Muscle layer of colon (tissue), 2 donors: ENCODE data around the gene SLC6A17.

Source experiments
- H3K27ac ChIP-seq: one replicate; pipeline ENCODE4 v1.7.0; 2013; ENCODE audit warnings: low read depth, mild to moderate bottlenecking, low read length, moderate library complexity
- H3K27me3 ChIP-seq, 2 donors: one replicate each; pipeline ENCODE4 v1.7.0; 2013; ENCODE audit warnings: low read length in 2 of 2, mild to moderate bottlenecking in 2 of 2; ENCODE audit not compliant: insufficient read depth in 2 of 2, control insufficient read depth in 1 of 2
- H3K36me3 ChIP-seq: one replicate; pipeline ENCODE4 v1.7.0; 2013; ENCODE audit warnings: mild to moderate bottlenecking, low read length; ENCODE audit not compliant: insufficient read depth
- H3K4me1 ChIP-seq: one replicate; pipeline ENCODE4 v1.7.0; 2013; ENCODE audit warnings: mild to moderate bottlenecking, low read length; ENCODE audit not compliant: insufficient read depth
- H3K4me3 ChIP-seq, 2 donors: one replicate each; pipeline ENCODE4 v1.7.0; 2013; ENCODE audit warnings: low read length in 2 of 2, low read depth in 1 of 2, mild to moderate bottlenecking in 1 of 2, moderate library complexity in 1 of 2
- H3K9ac ChIP-seq: one replicate; pipeline ENCODE4 v1.7.0; 2013; ENCODE audit warnings: low read length
- H3K9me3 ChIP-seq: one replicate; pipeline ENCODE4 v1.7.0; 2013; ENCODE audit warnings: mild to moderate bottlenecking, low read length
- donor health status: abdominal sarcoma.
- donor health status: Adenocarcinoma of cecum.

The SLC6A17 gene

DNA sequence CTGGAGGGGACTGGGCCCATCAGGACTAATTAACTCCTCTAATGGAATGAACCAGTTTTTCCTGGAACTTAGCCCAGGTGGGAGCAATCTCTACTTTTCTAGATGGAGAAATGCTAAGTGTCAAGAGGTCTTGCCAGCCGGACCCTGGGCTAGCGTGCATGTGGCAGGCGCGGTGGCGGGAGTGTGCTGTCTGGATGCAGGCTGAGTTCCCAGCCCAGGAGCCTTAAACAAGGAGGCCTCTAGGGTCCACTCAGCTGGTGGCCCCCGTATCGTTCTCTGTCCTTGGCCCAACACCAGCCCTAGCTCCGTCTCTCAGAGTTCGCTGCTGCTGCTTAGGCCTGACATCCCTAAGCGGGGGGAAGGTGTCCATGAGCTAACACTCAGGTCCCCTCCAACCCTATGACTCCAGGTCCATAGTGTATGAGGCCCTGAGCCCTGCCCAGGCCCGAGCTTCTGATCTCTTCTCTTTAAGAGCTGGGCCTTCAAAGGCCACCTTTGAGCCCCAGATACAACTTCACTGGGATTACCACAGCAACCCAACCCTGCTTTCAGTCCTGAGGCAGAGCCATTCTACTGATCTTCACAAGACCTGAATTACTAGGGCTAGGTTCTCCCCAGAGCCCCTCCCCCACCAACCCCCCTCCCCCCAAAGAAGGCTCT, 56.1 kb downstream of the SLC6A17 start:
- Histone ChIP-seq H3K4me1 (no peaks in the 10 kb centered on the region), H3K27me3 (peaks cover 0 to 6% of the 10 kb centered on the region in 2 donors), H3K36me3 (no peaks in the 10 kb centered on the region), H3K9ac (no peak overlapping the region), H3K9me3 (no peaks in the 10 kb centered on the region), H3K4me3 (no peak overlapping the region), H3K27ac (no peak overlapping the region)

DNA sequence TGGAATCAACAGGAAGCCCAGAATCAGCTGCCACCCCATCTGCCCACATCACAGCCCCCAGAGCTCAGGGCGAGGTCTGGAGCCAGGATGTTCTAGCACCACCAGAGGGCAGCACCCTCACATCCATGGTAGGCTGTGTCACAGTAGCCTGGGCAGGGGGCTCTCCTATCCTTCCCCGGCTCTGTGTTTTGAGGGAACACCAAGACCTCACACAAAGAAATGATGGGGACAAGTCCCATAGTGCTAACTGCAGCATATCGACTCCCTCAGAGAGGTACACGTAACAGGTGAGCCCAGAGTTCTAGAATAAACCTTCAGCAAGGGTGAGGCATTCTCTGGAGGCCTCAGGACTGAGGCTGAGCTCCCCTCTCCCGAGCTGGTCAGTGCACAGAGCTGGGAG, 57.5 kb downstream of the SLC6A17 start:
- Histone ChIP-seq H3K9ac (no peak overlapping the region), H3K36me3 (no peaks in the 10 kb centered on the region), H3K27ac (no peak overlapping the region), H3K4me3 (no peak overlapping the region), H3K9me3 (no peaks in the 10 kb centered on the region), H3K4me1 (no peaks in the 10 kb centered on the region), H3K27me3 (peaks cover 0 to 16% of the 10 kb centered on the region in 2 donors)

DNA sequence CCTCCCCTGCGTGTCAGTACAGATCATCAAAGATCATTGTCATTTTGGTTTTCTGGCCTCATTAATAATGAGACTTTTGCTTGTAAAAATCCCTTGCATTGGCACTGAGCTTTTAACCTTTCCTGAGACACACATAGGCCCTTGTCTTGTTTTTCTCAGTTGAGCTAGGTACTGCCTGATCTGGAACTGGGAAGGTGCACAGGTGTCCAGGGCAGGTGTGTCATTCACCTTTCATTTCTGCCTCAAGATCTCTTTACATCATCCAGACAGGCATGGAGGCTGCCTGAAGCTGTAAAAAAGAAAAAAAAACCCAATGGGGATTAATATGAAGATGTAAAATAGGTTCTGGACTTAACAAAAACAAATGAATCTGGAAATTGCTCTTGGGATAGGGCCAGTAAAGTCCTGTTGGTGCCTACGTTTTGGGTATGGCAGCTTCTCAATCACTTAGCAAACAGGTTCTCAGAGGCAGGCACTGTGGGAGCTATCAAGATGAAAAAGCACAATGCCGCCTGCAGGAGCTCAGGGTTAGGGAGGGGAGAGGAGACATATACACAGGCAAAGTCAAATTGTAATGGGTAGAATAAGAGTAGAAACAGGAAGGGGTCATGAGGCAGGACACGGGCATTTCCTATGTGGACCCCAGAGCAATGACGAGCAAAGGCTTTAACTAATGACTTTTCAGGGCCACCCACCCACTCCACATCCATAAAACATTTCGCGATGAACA, 58.8 kb downstream of the SLC6A17 start:
- no peak overlapping the region for H3K27ac ChIP-seq
- no peaks in the 10 kb centered on the region for H3K4me1 ChIP-seq

DNA sequence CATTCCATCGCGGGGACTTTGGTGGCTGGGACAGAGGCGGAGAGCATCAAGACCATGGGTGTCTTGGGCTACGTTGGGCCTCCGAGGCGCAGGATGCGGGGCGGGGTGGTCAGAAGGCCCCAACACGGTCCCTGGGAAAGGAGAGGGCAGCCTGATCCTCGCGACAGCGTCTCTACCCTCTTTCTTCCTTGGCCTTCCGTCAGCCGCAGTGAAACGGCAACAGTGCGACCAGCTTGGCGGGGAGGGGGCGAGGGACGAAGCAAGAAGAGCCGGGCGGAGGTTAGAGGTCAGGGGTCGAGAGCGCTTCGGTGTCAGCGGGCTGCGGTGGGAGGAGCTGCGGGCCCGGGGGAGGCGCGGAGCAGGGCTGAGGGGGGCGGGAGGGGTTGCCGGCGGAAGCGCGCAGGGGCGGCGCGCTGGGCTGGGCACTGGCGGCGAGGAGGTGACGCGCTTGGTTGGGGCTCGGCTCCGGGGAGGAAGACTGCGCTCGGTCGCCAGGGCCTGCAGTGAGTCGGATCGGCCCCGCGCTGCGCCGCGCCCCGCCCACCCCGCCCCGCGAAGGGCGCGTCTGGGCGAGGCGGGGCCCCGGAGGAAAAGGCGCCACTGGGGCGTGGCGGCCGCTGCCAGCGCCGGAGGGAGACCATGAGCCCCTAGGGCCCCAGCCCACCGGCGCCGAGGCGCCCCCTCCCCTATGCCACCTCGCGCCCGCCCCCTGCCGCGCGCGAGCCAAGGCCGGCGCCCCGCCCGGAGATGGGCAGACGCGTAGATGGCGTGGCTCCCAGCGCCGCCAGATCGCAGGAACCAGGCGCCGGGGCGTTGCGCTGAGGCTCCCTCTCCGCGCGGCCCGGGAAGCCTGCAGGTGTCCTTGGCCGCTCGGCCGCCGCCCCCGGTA, 59.7 kb downstream of the SLC6A17 start, which contains the start of gene KCNC4:
TSS of gene KCNC4 (plus strand) at position 600 of the 889 bp plus-strand sequence. CDS start 1,186 bp downstream, outside the sequence.
- Histone ChIP-seq H3K9ac (no peak within 1 kb of the TSS), H3K4me1 (no peaks in the 10 kb centered on the region), H3K27me3 (peaks cover 0 to 16% of the 10 kb centered on the region in 2 donors), H3K27ac (no peak within 1 kb of the TSS), H3K9me3 (no peaks in the 10 kb centered on the region), H3K4me3 (peak within 1 kb of the TSS; percentile 64 to 72), H3K36me3 (no peaks in the 10 kb centered on the region)

More for the DNA sequence above, 58.8 kb downstream of the SLC6A17 start:
- peaks cover 0 to 16% of the 10 kb centered on the region in 2 donors for H3K27me3 ChIP-seq
- no peaks in the 10 kb centered on the region for H3K36me3 ChIP-seq
- no peaks in the 10 kb centered on the region for H3K9me3 ChIP-seq
- peak overlapping the region; percentile 64 to 72 for H3K4me3 ChIP-seq
- no peak overlapping the region for H3K9ac ChIP-seq

DNA sequence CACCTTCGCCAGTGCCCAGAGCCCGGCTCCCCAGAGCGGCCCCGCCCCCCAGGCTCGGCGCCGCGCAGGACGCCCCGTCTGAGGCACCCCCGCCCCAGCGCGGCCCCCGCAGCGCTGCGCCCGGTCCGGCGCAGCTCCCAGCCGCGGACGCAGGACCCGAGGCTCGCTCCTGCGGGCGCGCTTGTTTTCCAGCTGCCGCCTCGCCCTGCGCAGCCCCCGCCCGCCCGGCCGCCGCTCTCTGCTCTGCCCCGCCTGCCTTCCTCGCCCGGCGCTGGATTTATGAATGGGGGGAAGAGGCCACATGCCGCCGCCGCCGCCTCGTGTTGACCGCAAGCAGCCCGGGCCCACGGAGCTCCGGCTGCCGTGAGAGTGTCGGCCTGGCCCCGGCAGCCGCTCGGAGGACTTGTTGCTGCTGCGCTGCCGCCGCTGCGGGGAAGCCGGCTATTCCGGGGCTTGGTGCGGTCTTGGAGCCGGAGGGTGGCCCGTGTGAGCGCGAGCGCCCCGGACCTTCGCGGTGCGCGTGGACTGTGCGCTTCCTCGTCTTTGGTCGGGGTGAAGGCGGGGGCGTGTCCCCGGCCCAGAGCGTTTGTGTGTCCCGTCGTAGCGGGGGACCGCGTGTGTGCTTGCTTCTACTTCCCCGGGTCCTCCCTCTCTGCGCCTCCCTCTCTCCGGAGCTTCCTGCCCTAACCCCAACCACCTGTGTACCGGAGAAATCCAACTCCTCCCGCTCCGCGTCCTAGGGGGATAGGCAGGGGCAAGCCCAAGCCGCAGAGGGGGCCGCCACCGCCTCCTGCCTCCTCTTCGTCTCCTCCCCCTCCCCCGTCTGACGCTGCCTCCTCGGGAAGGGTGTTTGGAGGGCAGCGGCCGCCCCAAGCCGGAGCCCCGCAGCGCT, 60.6 kb downstream of the SLC6A17 start:
- H3K4me3 ChIP-seq, result peak overlapping the region; percentile 53 to 72
- no peaks in the 10 kb centered on the region for H3K4me1 ChIP-seq
- no peaks in the 10 kb centered on the region for H3K36me3 ChIP-seq
- H3K27me3 ChIP-seq, result peaks cover 0 to 16% of the 10 kb centered on the region in 2 donors
- H3K27ac ChIP-seq, result no peak overlapping the region
- no peak overlapping the region for H3K9ac ChIP-seq
- no peaks in the 10 kb centered on the region for H3K9me3 ChIP-seq

DNA sequence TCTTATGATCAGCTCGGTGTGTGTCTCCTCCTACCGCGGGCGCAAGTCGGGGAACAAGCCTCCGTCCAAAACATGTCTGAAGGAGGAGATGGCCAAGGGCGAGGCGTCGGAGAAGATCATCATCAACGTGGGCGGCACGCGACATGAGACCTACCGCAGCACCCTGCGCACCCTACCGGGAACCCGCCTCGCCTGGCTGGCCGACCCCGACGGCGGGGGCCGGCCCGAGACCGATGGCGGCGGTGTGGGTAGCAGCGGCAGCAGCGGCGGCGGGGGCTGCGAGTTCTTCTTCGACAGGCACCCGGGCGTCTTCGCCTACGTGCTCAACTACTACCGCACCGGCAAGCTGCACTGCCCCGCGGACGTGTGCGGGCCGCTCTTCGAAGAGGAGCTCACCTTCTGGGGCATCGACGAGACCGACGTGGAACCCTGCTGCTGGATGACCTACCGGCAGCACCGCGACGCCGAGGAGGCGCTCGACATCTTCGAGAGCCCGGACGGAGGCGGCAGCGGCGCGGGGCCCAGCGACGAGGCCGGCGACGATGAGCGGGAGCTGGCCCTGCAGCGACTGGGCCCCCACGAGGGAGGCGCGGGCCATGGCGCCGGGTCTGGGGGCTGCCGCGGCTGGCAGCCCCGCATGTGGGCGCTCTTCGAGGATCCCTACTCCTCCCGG, 61.3 kb downstream of the SLC6A17 start:
- Histone ChIP-seq H3K36me3 (no peaks in the 10 kb centered on the region), H3K27me3 (peaks cover 0 to 16% of the 10 kb centered on the region in 2 donors), H3K4me1 (no peaks in the 10 kb centered on the region), H3K9me3 (no peaks in the 10 kb centered on the region), H3K27ac (no peak overlapping the region), H3K4me3 (peak overlapping the region; percentile 53 to 72), H3K9ac (no peak overlapping the region)

DNA sequence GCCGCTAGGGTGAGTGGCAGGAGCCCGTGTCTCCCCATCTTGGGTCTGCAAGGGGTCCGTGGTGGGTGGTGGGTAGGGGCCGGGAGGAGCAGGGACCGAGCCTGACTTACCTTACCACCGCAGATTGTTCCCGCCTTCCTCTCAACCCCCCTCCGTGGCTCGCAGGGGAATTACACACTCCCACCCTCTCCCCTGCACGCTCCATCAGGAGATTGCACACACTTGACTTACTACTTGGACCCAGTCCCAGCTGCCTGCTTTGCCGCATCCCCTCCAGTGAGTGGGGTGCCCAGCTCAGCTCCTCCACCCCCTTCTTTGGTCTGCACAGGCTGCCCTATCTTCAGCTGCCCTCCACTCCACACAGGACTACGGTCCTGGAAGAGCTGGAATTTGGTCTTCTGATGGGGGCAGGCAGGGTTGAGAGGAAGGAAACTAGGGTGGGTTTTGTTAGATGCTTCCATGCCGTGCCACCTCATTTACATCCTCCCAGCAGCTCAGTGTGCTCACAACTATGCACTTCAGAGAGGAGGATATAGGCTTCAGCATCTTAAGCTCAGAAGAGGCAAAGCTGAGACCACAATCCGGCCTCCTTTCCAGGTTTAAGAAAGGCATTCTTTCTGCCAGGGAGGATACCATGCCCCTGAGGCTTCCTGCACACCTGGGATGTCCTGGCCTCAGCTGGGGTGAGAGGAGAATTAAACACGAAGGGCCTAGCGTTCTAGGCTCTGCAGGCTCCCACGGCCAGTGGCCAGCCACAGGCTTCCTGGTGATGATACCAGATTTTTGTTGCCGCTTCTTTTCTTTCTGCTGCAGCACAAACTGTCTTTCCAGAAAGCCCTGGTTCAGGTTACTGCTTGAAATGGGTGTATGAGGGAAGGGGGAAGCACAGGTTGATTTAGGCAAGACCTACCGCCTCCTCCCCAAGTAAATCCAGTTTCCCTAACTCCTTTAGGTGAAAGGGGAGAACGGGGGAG, 62.2 kb downstream of the SLC6A17 start:
- Histone ChIP-seq H3K27ac (no peak overlapping the region), H3K4me3 (no peak overlapping the region), H3K27me3 (peaks cover 0 to 16% of the 10 kb centered on the region in 2 donors), H3K36me3 (no peaks in the 10 kb centered on the region), H3K9ac (no peak overlapping the region), H3K4me1 (no peaks in the 10 kb centered on the region), H3K9me3 (no peaks in the 10 kb centered on the region)

DNA sequence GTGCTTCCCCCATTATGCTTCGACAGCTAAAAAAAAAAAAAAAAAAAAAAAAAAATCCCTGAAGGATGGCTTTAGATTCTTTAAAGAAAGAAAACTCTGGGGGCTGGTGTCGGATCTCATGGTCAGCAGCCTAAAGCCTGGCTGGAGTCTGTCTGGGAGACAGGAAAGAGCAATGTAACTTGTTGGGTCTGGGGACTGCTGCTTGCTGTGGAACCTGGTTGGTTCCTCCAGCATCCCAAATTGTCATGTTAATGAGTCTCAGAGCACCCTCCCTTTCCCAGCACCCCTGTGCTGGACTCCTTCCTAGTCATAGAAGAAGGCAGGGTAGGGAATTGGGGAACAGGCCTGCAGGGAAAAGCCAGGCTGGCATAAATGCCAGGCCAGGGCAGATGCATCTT, 62.8 kb downstream of the SLC6A17 start:
- no peak overlapping the region for H3K9ac ChIP-seq
- H3K4me1 ChIP-seq, result no peaks in the 10 kb centered on the region
- H3K4me3 ChIP-seq, result no peak overlapping the region
- H3K27me3 ChIP-seq, result peaks cover 0 to 16% of the 10 kb centered on the region in 2 donors
- no peaks in the 10 kb centered on the region for H3K9me3 ChIP-seq
- no peaks in the 10 kb centered on the region for H3K36me3 ChIP-seq
- H3K27ac ChIP-seq, result no peak overlapping the region

DNA sequence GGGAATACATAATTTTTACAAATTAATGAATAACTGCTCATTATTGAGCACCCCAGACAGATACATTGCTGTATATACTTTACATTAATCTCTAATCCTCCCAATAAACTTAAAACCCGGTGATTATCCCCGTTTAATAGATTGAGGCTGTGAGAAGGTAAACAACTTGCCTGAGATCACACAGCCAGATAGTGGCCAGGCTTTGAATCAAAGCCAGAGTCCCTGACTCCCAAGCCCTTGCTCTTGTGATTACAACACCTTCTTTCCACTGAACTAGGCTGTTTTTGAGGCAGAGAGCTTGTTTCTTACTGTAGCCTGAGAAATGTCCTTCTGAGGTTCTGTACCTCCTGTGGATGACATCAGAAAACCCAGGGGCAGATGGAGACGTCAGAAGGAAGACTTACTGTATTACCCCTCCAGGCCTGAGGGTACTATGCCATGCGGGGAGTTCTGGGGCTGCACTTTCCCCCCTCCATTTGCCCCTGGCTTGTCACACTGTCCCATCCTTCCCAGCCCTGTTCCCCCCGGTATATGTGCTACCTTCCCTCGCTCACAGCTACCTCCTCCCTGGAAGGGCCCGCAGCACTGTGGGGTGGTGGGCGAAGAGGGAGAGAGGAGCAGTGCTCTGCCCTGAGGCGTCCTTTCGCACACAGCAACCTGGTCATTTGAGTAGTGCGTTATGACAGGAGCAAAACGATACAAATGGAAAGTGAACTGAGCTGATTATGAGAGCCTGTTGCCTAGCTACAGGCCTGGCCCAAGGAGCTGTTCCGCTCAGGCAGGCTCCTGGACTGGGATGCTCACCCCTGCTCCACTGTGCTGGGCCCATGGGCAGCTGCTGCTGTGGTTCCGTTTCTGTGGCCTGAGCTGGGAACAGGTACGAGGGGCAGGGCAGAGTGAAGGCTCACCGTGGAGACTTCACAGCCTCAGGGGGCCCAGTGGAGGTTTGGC, 64.4 kb downstream of the SLC6A17 start:
- no peaks in the 10 kb centered on the region for H3K36me3 ChIP-seq
- no peaks in the 10 kb centered on the region for H3K4me1 ChIP-seq
- H3K9ac ChIP-seq, result no peak overlapping the region
- no peaks in the 10 kb centered on the region for H3K9me3 ChIP-seq
- H3K27ac ChIP-seq, result no peak overlapping the region
- no peak overlapping the region for H3K4me3 ChIP-seq
- H3K27me3 ChIP-seq, result peaks cover 0 to 16% of the 10 kb centered on the region in 2 donors
